Osteoblast (primary cell): ENCODE results near the gene KIRREL3. TPM values are rescaled to one million over a fixed set of nuclear protein-coding genes. Genes with fewer than 3 reads are reported as not detected.

Experiments
- DNase-seq: peaks from one replicate; pipeline ENCODE4 v3.0.0; 2011; ENCODE audit warnings: low spot score, mixed read lengths; ENCODE audit not compliant: insufficient read length; ENCODE audit errors: missing footprints
- H2AFZ ChIP-seq: 2 replicates; pipeline ENCODE4 v1.6.0; 2011; ENCODE audit warnings: mild to moderate bottlenecking, low read length
- H3K27ac ChIP-seq: 2 replicates; pipeline ENCODE4 v1.5.1; 2011; ENCODE audit warnings: mild to moderate bottlenecking, low read depth, low read length, moderate library complexity
- H3K27me3 ChIP-seq: 2 replicates; pipeline ENCODE4 v1.6.0; 2012; ENCODE audit warnings: mild to moderate bottlenecking, control low read depth, inconsistent platforms, low read length, moderate library complexity; ENCODE audit not compliant: insufficient read depth
- H3K36me3 ChIP-seq: 2 replicates; pipeline ENCODE4 v1.5.1; 2011; ENCODE audit warnings: mild to moderate bottlenecking, low read length, control low read depth, moderate library complexity; ENCODE audit not compliant: insufficient read depth
- H3K4me1 ChIP-seq: 2 replicates; pipeline ENCODE4 v1.5.1; 2011; ENCODE audit warnings: mild to moderate bottlenecking, low read length, control low read depth, moderate library complexity; ENCODE audit not compliant: insufficient read depth
- H3K4me2 ChIP-seq: 2 replicates; pipeline ENCODE4 v1.6.0; 2011; ENCODE audit warnings: mild to moderate bottlenecking, low read length; ENCODE audit not compliant: insufficient read depth
- H3K4me3 ChIP-seq: fragments of 200-600 bp; sonication (generic); 3 replicates; pipeline ENCODE4 v1.5.1; 2012; ENCODE audit warnings: mild to moderate bottlenecking, low read length, inconsistent platforms; ENCODE audit not compliant: insufficient read depth
- H3K79me2 ChIP-seq: 2 replicates; pipeline ENCODE4 v1.6.0; 2012; ENCODE audit warnings: mild to moderate bottlenecking, low read length, control low read depth, inconsistent platforms; ENCODE audit not compliant: insufficient read depth
- H3K9me3 ChIP-seq: 2 replicates; pipeline ENCODE4 v1.5.1; 2011; ENCODE audit warnings: low read depth, low read length, control low read depth
- H4K20me1 ChIP-seq: 2 replicates; pipeline ENCODE4 v1.6.0; 2012; ENCODE audit warnings: mild to moderate bottlenecking, low read length, control low read depth; ENCODE audit not compliant: insufficient read depth
- total RNA-seq: library from RNA; depleted of rRNA; stranded (reverse); fragments of >200 nt; gene quantifications from 2 replicates; pipeline ENCODE4 v1.2.3, GENCODE V29; 2012
- TF ChIP-seq, protein P1 (sequence below): IDR thresholded peaks from 2 replicates; pipeline ENCODE4 v1.5.1; 2011; ENCODE audit warnings: mild to moderate bottlenecking, low read depth, low read length, moderate library complexity; ENCODE audit errors: extremely low read depth

The KIRREL3 gene
- total RNA-seq, 1 donor: 3.6 TPM

DNA sequence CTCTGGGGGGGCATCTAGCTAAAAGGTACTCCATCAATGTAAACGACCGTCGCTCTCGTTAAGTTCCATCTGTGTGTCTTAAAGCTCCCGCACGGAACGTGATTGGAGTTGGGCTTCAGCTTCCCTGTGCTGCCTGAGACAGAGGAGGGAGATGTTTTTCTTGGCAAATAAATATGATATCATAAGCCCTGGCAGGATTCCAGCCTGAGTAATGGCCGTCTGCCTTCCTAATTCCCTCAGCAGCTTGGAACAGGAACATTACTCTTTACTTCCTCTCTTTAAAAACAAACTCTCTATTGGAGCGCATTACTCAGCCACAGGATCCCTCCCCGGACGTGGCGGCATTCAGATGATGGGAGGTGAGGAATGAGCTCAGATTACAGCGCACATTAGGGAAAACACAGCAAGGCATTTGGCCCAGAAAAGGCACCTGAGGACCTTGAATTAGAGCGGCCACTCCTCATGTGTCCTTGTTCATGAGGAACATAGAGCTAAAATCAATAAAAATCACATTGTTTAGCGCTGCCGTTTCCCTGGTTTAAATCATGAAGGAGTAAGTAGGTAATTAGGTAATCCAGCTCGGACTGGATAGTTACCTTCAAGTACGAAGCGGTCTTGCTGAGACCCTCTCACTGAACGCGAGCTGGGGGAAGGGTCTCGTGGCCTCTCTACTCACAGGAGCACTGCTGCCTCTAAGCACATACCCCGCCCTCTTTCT, 414.6 kb downstream of the KIRREL3 start:
- DNase-seq: peak; percentile 98
- H3K27ac ChIP-seq: peak overlapping the region; percentile 72
- TF ChIP-seq, protein P1, sequence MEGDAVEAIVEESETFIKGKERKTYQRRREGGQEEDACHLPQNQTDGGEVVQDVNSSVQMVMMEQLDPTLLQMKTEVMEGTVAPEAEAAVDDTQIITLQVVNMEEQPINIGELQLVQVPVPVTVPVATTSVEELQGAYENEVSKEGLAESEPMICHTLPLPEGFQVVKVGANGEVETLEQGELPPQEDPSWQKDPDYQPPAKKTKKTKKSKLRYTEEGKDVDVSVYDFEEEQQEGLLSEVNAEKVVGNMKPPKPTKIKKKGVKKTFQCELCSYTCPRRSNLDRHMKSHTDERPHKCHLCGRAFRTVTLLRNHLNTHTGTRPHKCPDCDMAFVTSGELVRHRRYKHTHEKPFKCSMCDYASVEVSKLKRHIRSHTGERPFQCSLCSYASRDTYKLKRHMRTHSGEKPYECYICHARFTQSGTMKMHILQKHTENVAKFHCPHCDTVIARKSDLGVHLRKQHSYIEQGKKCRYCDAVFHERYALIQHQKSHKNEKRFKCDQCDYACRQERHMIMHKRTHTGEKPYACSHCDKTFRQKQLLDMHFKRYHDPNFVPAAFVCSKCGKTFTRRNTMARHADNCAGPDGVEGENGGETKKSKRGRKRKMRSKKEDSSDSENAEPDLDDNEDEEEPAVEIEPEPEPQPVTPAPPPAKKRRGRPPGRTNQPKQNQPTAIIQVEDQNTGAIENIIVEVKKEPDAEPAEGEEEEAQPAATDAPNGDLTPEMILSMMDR: no peak
- H3K9me3 ChIP-seq: no peaks in the 10 kb centered on the region
- no peaks in the 10 kb centered on the region for H3K79me2 ChIP-seq
- peak overlapping the region; percentile 66 for H3K4me3 ChIP-seq
- H4K20me1 ChIP-seq: peaks cover 2% of the 10 kb centered on the region
- peaks cover 14% of the 10 kb centered on the region for H3K4me1 ChIP-seq
- no peaks in the 10 kb centered on the region for H3K36me3 ChIP-seq
- peak overlapping the region; percentile 82 for H3K4me2 ChIP-seq
- no peaks in the 10 kb centered on the region for H3K27me3 ChIP-seq
- H2AFZ ChIP-seq: peak overlapping the region; percentile 91

DNA sequence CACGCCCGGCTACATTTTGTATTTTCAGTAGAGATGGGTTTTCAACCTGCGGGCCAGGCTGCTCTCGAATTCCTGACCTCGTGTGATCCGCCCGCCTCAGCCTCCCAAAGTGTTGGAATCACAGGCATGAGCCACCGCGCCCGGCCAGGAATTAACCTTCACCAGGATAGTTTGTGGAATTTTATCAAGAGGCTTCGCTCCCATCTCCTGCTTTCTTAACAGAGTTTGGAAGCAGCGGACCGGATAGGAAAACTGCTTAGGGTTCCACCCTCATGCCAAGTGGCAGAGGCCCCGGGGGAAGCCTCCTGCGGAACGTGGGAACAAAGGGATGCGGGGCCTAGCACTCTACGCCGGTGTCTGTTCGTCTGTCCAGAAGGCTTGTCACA, 415.2 kb downstream of the KIRREL3 start:
- Histone ChIP-seq H4K20me1 (peaks cover 2% of the 10 kb centered on the region), H3K79me2 (no peaks in the 10 kb centered on the region), H3K36me3 (no peaks in the 10 kb centered on the region), H2AFZ (peak overlapping the region; percentile 91), H3K9me3 (no peaks in the 10 kb centered on the region), H3K27ac (peak overlapping the region; percentile 72), H3K4me2 (peak overlapping the region; percentile 82), H3K27me3 (no peaks in the 10 kb centered on the region), H3K4me3 (peak overlapping the region; percentile 66), H3K4me1 (peaks cover 14% of the 10 kb centered on the region)
- TF ChIP-seq, protein P1: no peak
- DNase-seq: peak; percentile 70

DNA sequence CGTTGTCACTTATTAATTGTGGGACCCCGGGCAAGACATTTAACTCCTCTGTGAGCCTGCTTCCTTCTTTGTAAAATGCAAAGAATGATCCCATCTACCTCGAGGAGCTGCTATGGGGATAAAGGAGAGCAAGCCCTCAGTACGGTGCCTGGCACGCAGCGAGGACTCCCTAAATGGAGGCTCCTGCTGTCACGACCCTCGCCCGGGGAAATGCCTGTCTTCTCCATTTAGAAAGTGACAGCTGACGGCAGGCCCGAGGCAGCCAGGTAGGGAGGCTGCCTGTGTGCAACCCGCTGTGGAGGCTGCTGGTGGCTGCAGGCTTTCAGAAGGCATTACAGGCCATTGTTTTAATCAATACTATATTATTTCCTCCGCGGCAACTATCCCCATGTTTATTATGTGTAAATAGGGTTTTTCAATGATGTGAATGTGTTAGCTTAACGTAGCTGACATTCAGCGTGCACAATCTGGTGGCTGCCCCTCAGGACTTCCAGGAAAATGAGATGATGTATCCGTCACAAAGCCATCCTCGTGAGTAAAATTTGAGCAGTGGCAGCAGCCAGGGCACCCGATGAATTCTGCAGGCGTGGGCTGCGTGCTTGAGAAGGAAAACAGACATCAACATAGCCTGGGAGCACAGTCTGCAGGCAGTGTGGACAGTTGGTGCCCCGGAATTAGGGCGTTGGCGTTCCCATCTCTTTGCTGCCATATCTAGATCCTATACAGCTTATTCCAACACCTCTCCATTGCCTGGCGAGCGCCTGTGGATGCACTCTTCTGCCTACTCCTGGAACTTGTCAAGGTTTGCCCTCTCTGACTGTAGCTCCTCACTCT, 416.8 kb downstream of the KIRREL3 start:
- Histone ChIP-seq H3K4me1 (peaks cover 14% of the 10 kb centered on the region), H3K79me2 (no peaks in the 10 kb centered on the region), H3K4me2 (no peak overlapping the region), H3K27ac (no peak overlapping the region), H2AFZ (no peak overlapping the region), H3K27me3 (no peaks in the 10 kb centered on the region), H4K20me1 (peaks cover 6% of the 10 kb centered on the region), H3K36me3 (no peaks in the 10 kb centered on the region), H3K9me3 (no peaks in the 10 kb centered on the region), H3K4me3 (no peak overlapping the region)
- DNase-seq: no peak
- TF ChIP-seq, protein P1: no peak

DNA sequence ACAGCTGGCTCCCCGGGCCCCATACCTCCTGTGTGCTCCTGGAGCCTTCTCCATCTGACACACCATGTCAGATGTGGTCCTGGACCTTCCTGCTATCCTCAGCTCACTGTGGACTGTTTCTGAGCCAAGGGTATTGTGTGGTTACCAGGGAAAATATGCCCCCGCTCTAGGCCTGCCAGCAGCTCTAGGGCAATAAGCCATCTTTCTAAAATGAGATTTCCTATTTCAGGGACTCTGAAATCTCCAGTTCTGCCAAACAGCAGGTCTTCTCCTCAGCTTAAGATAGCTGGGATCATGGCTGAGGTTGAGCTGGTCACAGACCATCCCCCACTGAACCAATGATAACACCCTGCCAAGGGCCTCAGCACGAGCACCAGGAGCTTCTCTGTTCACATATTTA, 417.5 kb downstream of the KIRREL3 start:
- Histone ChIP-seq H2AFZ (no peak overlapping the region), H3K27me3 (no peaks in the 10 kb centered on the region), H4K20me1 (peaks cover 6% of the 10 kb centered on the region), H3K4me2 (no peak overlapping the region), H3K4me3 (no peak overlapping the region), H3K79me2 (no peaks in the 10 kb centered on the region), H3K9me3 (no peaks in the 10 kb centered on the region), H3K36me3 (no peaks in the 10 kb centered on the region), H3K27ac (no peak overlapping the region), H3K4me1 (peaks cover 14% of the 10 kb centered on the region)
- no peak for DNase-seq
- TF ChIP-seq, protein P1: no peak
